Peyer's patch (tissue), 4 donors: ENCODE data around the gene TBC1D10B. TPM values are rescaled to one million over a fixed set of nuclear protein-coding genes. Genes with fewer than 3 reads are reported as not detected.

Experiments used
- DNase-seq, 3 donors: peaks; one replicate each; pipeline ENCODE4 v3.0.0-alpha.2; 2017 to 2019
- H3K27ac ChIP-seq, 4 donors: fragments of 200-600 bp; sonication (generic); one replicate each; pipeline ENCODE4 v1.5.1; 2016 to 2019
- H3K27me3 ChIP-seq, 2 donors: fragments of 200-600 bp; sonication (generic); one replicate each; pipeline ENCODE4 v1.5.1; 2019
- H3K36me3 ChIP-seq, 3 donors: fragments of 200-600 bp; sonication (generic); one replicate each; pipeline ENCODE4 v1.5.1; 2016 to 2019
- H3K4me1 ChIP-seq, 4 donors: fragments of 200-600 bp; sonication (generic); one replicate each; pipeline ENCODE4 v1.5.1; 2016 to 2019
- H3K4me3 ChIP-seq, 4 donors: fragments of 200-600 bp; sonication (generic); 1 replicate in 3 of 4; 2 replicates in 1 of 4; pipeline ENCODE4 v1.5.1; 2016 to 2019; ENCODE audit warnings: mild to moderate bottlenecking in 1 of 4
- H3K9me3 ChIP-seq, 4 donors: fragments of 200-600 bp; sonication (generic); one replicate each; pipeline ENCODE4 v1.5.1; 2016 to 2019; ENCODE audit warnings: mild to moderate bottlenecking in 1 of 4
- POLR2A ChIP-seq, 2 donors: fragments of 450-650 bp; IDR thresholded peaks; one replicate each; pipeline ENCODE4 v1.5.1; 2017; ENCODE audit warnings: antibody characterized with exemption in 2 of 2, mild to moderate bottlenecking in 2 of 2, moderate library complexity in 2 of 2
- total RNA-seq, 4 donors: library from RNA; depleted of rRNA; stranded (reverse); fragments of >200 nt; gene quantifications; one replicate each; pipeline ENCODE4 v1.1.0, GENCODE V29; 2016
- TF ChIP-seq, protein P1 (sequence below), 6 experiments: fragments of 450-650 bp in 4 of 6; fragments of 200-600 bp in 2 of 6; sonication (generic) in 1 of 6; IDR thresholded peaks; one replicate each; pipeline ENCODE4 v1.5.1; 2017 to 2019; ENCODE audit warnings: antibody characterized with exemption in 6 of 6, mild to moderate bottlenecking in 3 of 6, moderate library complexity in 1 of 6

Gene TBC1D10B
- total RNA-seq, 4 donors from 2014 or later: 37.1 to 58.2 (median 48.9) TPM

DNA sequence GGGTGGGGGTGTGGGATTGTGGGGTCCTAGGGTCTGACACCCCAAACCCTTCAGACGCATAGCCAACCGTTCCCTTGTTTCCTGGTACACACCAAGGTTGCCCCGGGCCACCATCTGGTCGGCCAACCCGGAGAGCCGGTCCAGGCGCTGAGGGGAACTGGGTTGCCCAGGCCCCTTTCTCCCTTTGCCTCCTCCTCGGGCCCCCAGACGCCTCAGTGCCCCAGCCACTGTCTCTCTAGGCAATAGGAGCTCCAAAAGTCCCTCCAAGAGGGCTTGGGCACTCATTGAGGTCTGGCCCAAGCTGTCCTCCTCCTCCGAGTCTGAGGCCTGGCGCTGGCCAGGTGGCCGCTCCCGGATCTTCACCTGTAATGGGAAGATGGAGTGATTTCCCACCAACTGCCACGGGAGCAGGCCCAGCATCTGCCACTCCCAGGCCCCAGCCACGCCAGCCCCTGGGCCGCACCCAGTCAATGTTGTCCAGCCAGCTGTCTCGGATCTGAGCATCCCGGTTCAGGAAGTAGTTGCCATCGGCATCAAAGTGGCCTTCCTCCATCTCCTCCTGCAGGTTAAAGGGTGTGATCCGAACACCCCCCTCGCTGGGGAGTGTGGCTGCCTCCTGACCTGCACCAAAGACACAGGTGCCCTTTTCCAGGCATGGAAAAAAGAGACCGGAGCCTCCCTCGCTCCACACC, 16.7 kb downstream of the TBC1D10B start:
- Histone ChIP-seq H3K27ac (peak overlapping the region in 3 of 4 donors; percentile 86 to 98 (median 93)), H3K4me3 (peak overlapping the region in 2 of 4 donors; percentile 68 to 71), H3K4me1 (peaks cover 0 to 62% (median 12%) of the 10 kb centered on the region in 4 donors), H3K27me3 (no peaks in the 10 kb centered on the region), H3K9me3 (no peaks in the 10 kb centered on the region), H3K36me3 (peaks cover 0 to 54% (median 0%) of the 10 kb centered on the region in 3 donors)
- TF ChIP-seq, protein P1, sequence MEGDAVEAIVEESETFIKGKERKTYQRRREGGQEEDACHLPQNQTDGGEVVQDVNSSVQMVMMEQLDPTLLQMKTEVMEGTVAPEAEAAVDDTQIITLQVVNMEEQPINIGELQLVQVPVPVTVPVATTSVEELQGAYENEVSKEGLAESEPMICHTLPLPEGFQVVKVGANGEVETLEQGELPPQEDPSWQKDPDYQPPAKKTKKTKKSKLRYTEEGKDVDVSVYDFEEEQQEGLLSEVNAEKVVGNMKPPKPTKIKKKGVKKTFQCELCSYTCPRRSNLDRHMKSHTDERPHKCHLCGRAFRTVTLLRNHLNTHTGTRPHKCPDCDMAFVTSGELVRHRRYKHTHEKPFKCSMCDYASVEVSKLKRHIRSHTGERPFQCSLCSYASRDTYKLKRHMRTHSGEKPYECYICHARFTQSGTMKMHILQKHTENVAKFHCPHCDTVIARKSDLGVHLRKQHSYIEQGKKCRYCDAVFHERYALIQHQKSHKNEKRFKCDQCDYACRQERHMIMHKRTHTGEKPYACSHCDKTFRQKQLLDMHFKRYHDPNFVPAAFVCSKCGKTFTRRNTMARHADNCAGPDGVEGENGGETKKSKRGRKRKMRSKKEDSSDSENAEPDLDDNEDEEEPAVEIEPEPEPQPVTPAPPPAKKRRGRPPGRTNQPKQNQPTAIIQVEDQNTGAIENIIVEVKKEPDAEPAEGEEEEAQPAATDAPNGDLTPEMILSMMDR (IDR thresholded peaks at IDR 0.05): no peak
- no peak for TF ChIP-seq POLR2A (IDR thresholded peaks at IDR 0.05)
- peak in 1 of 3 donors; percentile 48 for DNase-seq

DNA sequence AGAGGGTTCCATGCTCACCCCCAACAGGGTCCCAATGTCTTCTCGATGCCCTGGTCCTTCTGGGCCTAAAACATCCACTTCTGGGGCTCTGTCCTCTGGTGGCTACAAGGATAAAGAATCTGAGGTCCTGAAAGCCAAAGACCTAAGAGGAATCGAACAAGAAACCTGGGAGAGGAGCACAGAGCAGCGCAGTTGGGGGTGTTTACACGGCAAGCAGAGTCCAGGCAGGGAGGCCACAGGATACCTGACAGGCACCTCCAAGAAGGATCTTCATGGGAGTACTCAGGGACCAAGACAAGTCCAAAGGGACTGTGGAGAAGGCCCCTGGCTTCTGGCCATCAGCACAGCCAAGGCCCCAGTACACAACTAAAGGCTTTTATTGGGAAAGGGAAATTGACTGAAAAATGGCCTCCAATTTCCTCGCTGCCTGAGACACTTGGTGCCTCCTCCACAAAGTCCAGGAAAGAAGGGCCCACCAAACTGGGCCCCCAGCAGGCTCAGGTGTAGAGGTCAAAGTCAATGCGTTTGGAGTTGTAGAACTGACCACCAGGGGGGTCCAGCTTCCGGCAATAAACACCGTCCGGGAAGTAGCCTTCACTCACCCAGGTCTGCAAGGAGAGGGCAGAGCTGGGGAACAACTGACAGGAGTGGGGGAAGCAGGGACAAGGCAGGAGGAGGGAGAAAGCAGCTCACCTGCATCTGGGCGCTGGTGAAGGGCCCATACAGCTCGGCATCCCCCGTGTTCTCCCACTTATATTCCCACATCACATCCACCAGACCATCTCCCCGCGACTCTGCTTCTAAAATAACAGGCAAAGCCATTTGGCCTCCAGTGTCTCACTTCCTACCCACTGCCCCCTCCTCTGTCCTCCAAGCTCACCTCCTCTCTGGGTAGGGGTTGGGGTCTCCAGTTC, 17.5 kb downstream of the TBC1D10B start:
- H3K9me3 ChIP-seq: no peaks in the 10 kb centered on the region
- H3K4me3 ChIP-seq: no peak overlapping the region
- H3K27ac ChIP-seq: peak overlapping the region in 2 of 4 donors; percentile 13 to 40
- H3K27me3 ChIP-seq: no peaks in the 10 kb centered on the region
- peak in 1 of 3 donors; percentile 33 for DNase-seq
- peaks cover 0 to 62% (median 12%) of the 10 kb centered on the region in 4 donors for H3K4me1 ChIP-seq
- peaks cover 0 to 46% (median 0%) of the 10 kb centered on the region in 3 donors for H3K36me3 ChIP-seq
- no peak for TF ChIP-seq POLR2A (IDR thresholded peaks at IDR 0.05)
- TF ChIP-seq, protein P1 (IDR thresholded peaks at IDR 0.05): no peak

DNA sequence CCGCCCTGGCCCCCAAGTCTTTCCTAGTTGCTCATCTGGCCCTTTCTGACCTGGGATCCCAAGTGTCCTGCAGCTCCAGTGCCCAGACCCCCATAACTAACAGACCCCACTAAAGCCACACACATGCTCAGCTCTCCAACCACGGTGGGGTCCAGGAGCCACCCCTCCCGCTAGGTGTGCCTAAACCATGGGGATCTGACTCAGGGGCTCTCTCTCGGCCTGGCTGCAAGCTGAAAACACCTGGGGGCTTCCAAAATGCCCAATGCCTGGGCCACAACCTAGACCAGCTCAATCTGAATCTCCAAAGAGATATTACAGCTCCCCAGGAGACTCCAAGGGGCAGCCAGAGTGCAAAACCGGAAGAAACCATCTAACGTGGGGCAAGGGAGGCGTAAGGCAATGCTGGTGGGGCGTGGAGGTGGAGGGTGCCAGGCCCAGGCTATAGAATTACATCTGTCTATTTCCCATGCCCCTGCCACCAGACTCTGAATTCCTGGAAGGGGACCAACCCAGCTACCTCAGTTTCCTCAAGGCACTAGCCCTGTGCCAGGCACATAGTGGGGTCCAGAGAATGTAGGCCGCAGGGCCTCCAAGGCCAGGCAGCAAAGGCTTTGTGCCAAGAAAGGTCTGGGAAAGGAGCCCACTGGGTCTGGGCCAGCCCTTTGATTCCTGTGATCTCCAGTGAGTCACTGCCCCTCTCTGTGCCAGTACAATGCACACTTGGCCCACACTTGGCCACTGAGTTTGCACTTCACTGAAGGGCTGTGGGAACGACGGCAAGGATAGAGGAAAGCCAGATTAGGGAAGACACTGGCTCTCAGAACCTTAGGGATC, 18.5 kb downstream of the TBC1D10B start:
- no peaks in the 10 kb centered on the region for H3K27me3 ChIP-seq
- H3K4me1 ChIP-seq: peaks cover 0 to 55% (median 12%) of the 10 kb centered on the region in 4 donors
- TF ChIP-seq, protein P1 (IDR thresholded peaks at IDR 0.05): no peak
- TF ChIP-seq POLR2A (IDR thresholded peaks at IDR 0.05): no peak
- H3K36me3 ChIP-seq: peaks cover 0 to 38% (median 0%) of the 10 kb centered on the region in 3 donors
- H3K27ac ChIP-seq: peak overlapping the region in 3 of 4 donors; percentile 35 to 53 (median 40)
- no peaks in the 10 kb centered on the region for H3K9me3 ChIP-seq
- peak in 2 of 3 donors; percentile 50 to 67 for DNase-seq
- no peak overlapping the region for H3K4me3 ChIP-seq

DNA sequence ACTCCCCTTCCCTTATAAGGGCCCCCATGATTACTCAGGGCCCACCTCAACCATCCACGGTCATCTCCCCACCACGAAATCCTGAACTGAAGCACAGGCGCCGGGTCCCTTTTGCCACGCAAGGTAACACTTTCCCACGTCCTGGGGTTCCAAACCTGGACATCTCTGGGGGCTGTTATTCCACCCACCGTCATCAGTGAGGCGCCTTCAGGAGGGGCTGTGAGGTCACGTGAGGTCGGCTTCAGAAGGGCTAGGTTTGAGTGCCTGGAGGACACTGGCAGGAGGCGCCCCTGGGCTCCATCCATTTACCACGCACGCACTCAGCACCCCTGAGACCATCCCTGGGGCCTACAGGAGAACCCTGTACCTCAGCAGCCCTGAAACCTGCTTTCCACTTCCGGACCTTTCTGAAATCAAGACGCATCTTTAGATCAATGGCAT, 19.3 kb downstream of the TBC1D10B start:
- H3K9me3 ChIP-seq: no peaks in the 10 kb centered on the region
- peaks cover 0 to 47% (median 10%) of the 10 kb centered on the region in 4 donors for H3K4me1 ChIP-seq
- H3K36me3 ChIP-seq: peaks cover 0 to 38% (median 0%) of the 10 kb centered on the region in 3 donors
- H3K27ac ChIP-seq: peak overlapping the region in 2 of 4 donors; percentile 53 to 55
- H3K27me3 ChIP-seq: no peaks in the 10 kb centered on the region
- DNase-seq: peak in 1 of 3 donors; percentile 48
- no peak for TF ChIP-seq POLR2A (IDR thresholded peaks at IDR 0.05)
- TF ChIP-seq, protein P1 (IDR thresholded peaks at IDR 0.05): no peak
- H3K4me3 ChIP-seq: no peak overlapping the region
